HCT116 (cell line): Measurements from ENCODE around the gene FBXO46. TPM values are rescaled to one million over a fixed set of nuclear protein-coding genes. Genes with fewer than 3 reads are reported as not detected.

Experiments
- ATAC-seq: fragments of 200-7000 bp; cut with Tn5 transposase; 2 replicates; pipeline ENCODE4 v1.9.1; 2020; ENCODE audit warnings: mild to moderate bottlenecking, moderate library complexity
- BruUV-seq: library from RNA; stranded (reverse); fragments of 400-500 nt; replicated peaks from 2 replicates; lab custom pipeline; 2021; lab: Mats Ljungman, UMichigan
- CTCF ChIA-PET: fragments of 300-600 bp; sonication (Branson Sonifier 250); formaldehyde crosslinking; loops from one replicate; lab custom pipeline; 2021; ENCODE audit warnings: antibody characterized with exemption; lab: Charles Lee
- POLR2A ChIA-PET: fragments of 300-600, 350-600 bp; sonication (Branson Sonifier 250); formaldehyde crosslinking; loops from one replicate; lab custom pipeline; 2021; ENCODE audit warnings: antibody characterized with exemption; lab: Charles Lee
- RAD21 ChIA-PET, 2 experiments: fragments of 300-600 bp; sonication (Branson Sonifier 250); formaldehyde crosslinking; loops; one replicate each; lab custom pipeline; 2023; ENCODE audit warnings: low total read pairs in 2 of 2; ENCODE audit not compliant: uncharacterized antibody in 2 of 2, unreplicated experiment in 2 of 2, low non-redundant PET in 1 of 2; lab: Charles Lee
- DNase-seq: peaks from one replicate; pipeline ENCODE4 v3.0.0-alpha.2; 2010; ENCODE audit warnings: low read depth, low spot score
- H2AFZ ChIP-seq: fragments of 200-600 bp; shearing (Covaris generic), sonication (generic); 2 replicates; pipeline ENCODE4 v1.6.1; 2017; ENCODE audit warnings: low read depth, mixed run types, mixed read lengths, antibody characterized with exemption, low read length; ENCODE audit not compliant: poor library complexity, severe bottlenecking
- H3K27ac ChIP-seq: 2 replicates; pipeline ENCODE4 v1.5.1; 2012; ENCODE audit warnings: low read depth, low read length
- H3K27me3 ChIP-seq: fragments of 200-600 bp; sonication (generic); 2 replicates; pipeline ENCODE4 v1.6.1; 2016; ENCODE audit warnings: mixed run types, low read length, mixed read lengths; ENCODE audit not compliant: insufficient read depth
- H3K36me3 ChIP-seq, 2 experiments: fragments of 200-500 bp in 1 of 2; fragments of 200-600 bp in 1 of 2; sonication (Bioruptor generic) in 1 of 2; sonication (generic) in 1 of 2; 2 replicates each; pipeline versions ENCODE4 v1.5.1 to v1.6.1; 2014 to 2016; ENCODE audit warnings: low read length in 2 of 2, inconsistent platforms in 1 of 2, mixed read lengths in 1 of 2, mixed run types in 1 of 2; ENCODE audit not compliant: insufficient read depth in 2 of 2, control insufficient read depth in 1 of 2
- H3K4me1 ChIP-seq, 2 experiments: fragments of 200-600 bp in 1 of 2; sonication (generic) in 1 of 2; 2 replicates each; pipeline versions ENCODE4 v1.5.1 to v1.6.1; 2012 to 2017; ENCODE audit warnings: low read length in 2 of 2, inconsistent platforms in 1 of 2, mild to moderate bottlenecking in 1 of 2, mixed read lengths in 1 of 2, mixed run types in 1 of 2, moderate library complexity in 1 of 2; ENCODE audit not compliant: insufficient read depth in 2 of 2, control insufficient read depth in 1 of 2
- H3K4me2 ChIP-seq: fragments of 200-600 bp; sonication (generic); 2 replicates; pipeline ENCODE4 v1.6.1; 2017; ENCODE audit warnings: mixed run types, low read length, mixed read lengths
- H3K4me3 ChIP-seq, 2 experiments: fragments of 200-600 bp in 1 of 2; sonication (generic) in 1 of 2; replicated peaks in 1 of 2; 2 replicates each; pipeline ENCODE4 v1.5.1; 2011 to 2016; ENCODE audit warnings: low read length in 2 of 2, control low read depth in 1 of 2, low read depth in 1 of 2, mild to moderate bottlenecking in 1 of 2, mixed read lengths in 1 of 2, mixed run types in 1 of 2
- H3K79me2 ChIP-seq: fragments of 200-600 bp; sonication (generic); 2 replicates; pipeline ENCODE4 v1.6.1; 2017; ENCODE audit warnings: mild to moderate bottlenecking, mixed run types, low read length, moderate library complexity, mixed read lengths; ENCODE audit not compliant: insufficient read depth
- H3K9ac ChIP-seq: fragments of 200-600 bp; sonication (generic); 2 replicates; pipeline ENCODE4 v1.6.1; 2016; ENCODE audit warnings: low read length, mixed read lengths
- H3K9me2 ChIP-seq: fragments of 200-600 bp; sonication (generic), shearing (Covaris generic); 2 replicates; pipeline ENCODE4 v1.6.1; 2017; ENCODE audit warnings: mixed run types, mild to moderate bottlenecking, moderate library complexity; ENCODE audit not compliant: insufficient read depth
- H3K9me3 ChIP-seq, 2 experiments: fragments of 200-500 bp in 1 of 2; fragments of 200-600 bp in 1 of 2; sonication (Bioruptor generic) in 1 of 2; sonication (generic) in 1 of 2; 2 replicates each; pipeline ENCODE4 v1.6.1; 2014 to 2017; ENCODE audit warnings: low read length in 2 of 2, mixed read lengths in 2 of 2, inconsistent platforms in 1 of 2, low read depth in 1 of 2, mild to moderate bottlenecking in 1 of 2, mixed run types in 1 of 2, moderate library complexity in 1 of 2; ENCODE audit not compliant: control insufficient read depth in 1 of 2, insufficient read depth in 1 of 2
- H4K20me1 ChIP-seq: fragments of 200-600 bp; sonication (generic), shearing (Covaris generic); 2 replicates; pipeline ENCODE4 v1.6.1; 2017; ENCODE audit warnings: mixed run types, mild to moderate bottlenecking, moderate library complexity; ENCODE audit not compliant: insufficient read depth
- ATF3 ChIP-seq: IDR thresholded peaks from 2 replicates; pipeline ENCODE4 v1.6.1; 2012
- CBX3 ChIP-seq: IDR thresholded peaks from 2 replicates; pipeline ENCODE4 v1.6.1; 2012; ENCODE audit warnings: low read depth
- CEBPB ChIP-seq: IDR thresholded peaks from 2 replicates; pipeline ENCODE4 v1.6.1; 2012; ENCODE audit warnings: low read depth
- CTCF ChIP-seq, 3 experiments: fragments of 200-600 bp in 1 of 3; sonication (generic) in 1 of 3; IDR thresholded peaks in 2 of 3; conservative IDR thresholded peaks in 1 of 3; 2 replicates each; pipeline ENCODE4 v1.5.1; 2012 to 2017; ENCODE audit warnings: low read depth in 2 of 3, low read length in 2 of 3, antibody characterized with exemption in 1 of 3, borderline replicate concordance in 1 of 3, control low read depth in 1 of 3, mild to moderate bottlenecking in 1 of 3, mixed read lengths in 1 of 3, mixed run types in 1 of 3, moderate library complexity in 1 of 3; ENCODE audit not compliant: insufficient read depth in 1 of 3
- EGR1 ChIP-seq: IDR thresholded peaks from 2 replicates; pipeline ENCODE4 v1.6.1; 2012; ENCODE audit warnings: low read depth
- ELF1 ChIP-seq: IDR thresholded peaks from 2 replicates; pipeline ENCODE4 v1.6.1; 2012; ENCODE audit warnings: low read depth, borderline replicate concordance
- EZH2 ChIP-seq: fragments of 200-600 bp; sonication (generic); IDR thresholded peaks from 2 replicates; pipeline ENCODE4 v1.6.1; 2017; ENCODE audit warnings: antibody characterized with exemption, mixed run types
- EZH2phosphoT487 ChIP-seq: fragments of 200-600 bp; IDR thresholded peaks from 2 replicates; pipeline ENCODE4 v1.6.1; 2018; ENCODE audit warnings: antibody characterized with exemption, borderline replicate concordance
- JUND ChIP-seq: IDR thresholded peaks from 2 replicates; pipeline ENCODE4 v1.6.1; 2012
- POLR2A ChIP-seq: IDR thresholded peaks from 2 replicates; pipeline ENCODE4 v1.7.0; 2011; ENCODE audit warnings: borderline replicate concordance; ENCODE audit not compliant: insufficient read depth, insufficient read length; ENCODE audit errors: extremely low read depth
- POLR2AphosphoS5 ChIP-seq: IDR thresholded peaks from 2 replicates; pipeline ENCODE4 v1.6.1; 2011; ENCODE audit warnings: mild to moderate bottlenecking, low read depth, low read length, moderate library complexity
- SIN3A ChIP-seq: IDR thresholded peaks from 2 replicates; pipeline ENCODE4 v1.6.1; 2012; ENCODE audit warnings: low read depth
- SP1 ChIP-seq: IDR thresholded peaks from 2 replicates; pipeline ENCODE4 v1.6.1; 2012; ENCODE audit warnings: low read depth
- SRF ChIP-seq: IDR thresholded peaks from 2 replicates; pipeline ENCODE4 v1.6.1; 2012; ENCODE audit warnings: low read depth
- TCF7L2 ChIP-seq: IDR thresholded peaks from 2 replicates; pipeline ENCODE4 v1.7.0; 2011; ENCODE audit warnings: borderline replicate concordance, inconsistent platforms; ENCODE audit not compliant: insufficient read depth, insufficient read length; ENCODE audit errors: extremely low read depth
- ZBTB33 ChIP-seq: IDR thresholded peaks from 2 replicates; pipeline ENCODE4 v1.6.1; 2011; ENCODE audit warnings: mild to moderate bottlenecking, low read length, moderate library complexity; ENCODE audit not compliant: insufficient replicate concordance; ENCODE audit errors: extremely low read depth
- ZFX ChIP-seq: fragments of 450-650 bp; IDR thresholded peaks from 2 replicates; pipeline ENCODE4 v1.6.1; 2017
- intact Hi-C: fragments of 100-400 bp; cut with micrococcal nuclease; formaldehyde crosslinking; loops from 2 replicates; pipeline ENCODE4 v1.10.0; 2022
- total RNA-seq: library from RNA; stranded (reverse); gene quantifications from one replicate; pipeline ENCODE4 v1.2.1, GENCODE V29; 2021; ENCODE audit not compliant: unreplicated experiment

FBXO46 gene
- total RNA-seq, 1 experiment from 2014 or later: 31.7 TPM

DNA sequence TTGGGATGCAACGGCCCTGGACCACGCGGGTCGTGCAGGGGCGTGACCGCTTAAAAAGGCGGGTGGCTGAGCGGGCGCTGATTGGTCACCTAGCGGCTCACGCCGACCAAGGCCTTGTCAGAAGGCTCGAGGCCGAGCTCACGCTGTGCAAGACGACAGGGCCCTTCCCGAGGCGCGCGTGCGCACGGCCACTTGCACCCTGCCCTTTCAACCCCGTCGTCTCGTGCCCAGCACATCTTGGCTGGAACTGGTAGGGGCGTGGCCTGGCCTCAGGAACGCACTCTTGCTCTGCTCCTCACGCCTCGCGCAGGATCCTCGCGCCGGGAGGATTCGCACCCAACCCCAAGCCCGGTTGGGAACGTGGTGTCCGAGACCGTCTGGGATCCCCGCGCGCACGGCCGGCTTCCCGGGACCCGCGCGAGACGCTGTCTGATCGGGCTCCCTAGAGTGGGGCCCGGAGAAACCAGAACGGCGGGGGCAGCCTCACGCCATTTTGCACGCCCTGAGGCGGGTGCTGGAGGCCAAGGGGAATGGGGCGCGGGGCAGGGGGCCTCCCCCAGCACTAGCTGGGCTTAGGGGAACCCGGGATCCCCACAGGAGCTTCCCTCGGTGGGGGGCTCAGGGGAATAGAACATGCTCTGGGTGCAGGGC, 2.6 kb upstream of the FBXO46 start, which contains the start of gene MEIOSIN:
MEIOSIN (plus strand) TSS at position 280 of the 651 bp plus-strand sequence. CDS start 1,938 bp downstream, outside the sequence.
- H3K4me1 ChIP-seq: peaks cover 10 to 43% of the 10 kb centered on the region in 2 experiments
- no peak within 1 kb of the TSS for H2AFZ ChIP-seq
- H3K4me3 ChIP-seq: no peak within 1 kb of the TSS
- H3K4me2 ChIP-seq: no peak within 1 kb of the TSS
- BruUV-seq: no TSS peak
- no peaks in the 10 kb centered on the region for H3K27me3 ChIP-seq
- ChIA-PET RAD21 (no interaction called here), CTCF (interaction anchor here (0.7 kb wide), 1 partner anchor 36 kb away, joined by 3 read pairs; the partner anchor contains the start of gene SIX5), POLR2A (no interaction called here)
- H3K9me2 ChIP-seq: no peaks in the 10 kb centered on the region
- DNase-seq (no peak), ATAC-seq (no peak)
- no peaks in the 10 kb centered on the region for H3K9me3 ChIP-seq
- no peaks in the 10 kb centered on the region for H4K20me1 ChIP-seq
- no peaks in the 10 kb centered on the region for H3K36me3 ChIP-seq
- TF ChIP-seq ZFX: no peak
- no peak for TF ChIP-seq CTCF (IDR thresholded peaks at IDR 0.05 in 2 of 3, conservative IDR thresholded peaks at IDR 0.05 in 1 of 3; ENCODE audit: borderline replicate concordance in 1 of 3, insufficient read depth in 1 of 3, low read depth in 2 of 3, low read length in 2 of 3)
- TF ChIP-seq EZH2: no peak
- no peak for TF ChIP-seq EGR1
- no peak for TF ChIP-seq SIN3A
- TF ChIP-seq ELF1: no peak
- TF ChIP-seq ZBTB33: no peak
- TF ChIP-seq CBX3: no peak
- TF ChIP-seq POLR2A: no peak
- TF ChIP-seq SP1: no peak
- TF ChIP-seq TCF7L2: no peak
- TF ChIP-seq POLR2AphosphoS5: no peak
- TF ChIP-seq SRF: no peak
- TF ChIP-seq CEBPB: no peak
- TF ChIP-seq EZH2phosphoT487: no peak
- TF ChIP-seq JUND: no peak
- TF ChIP-seq ATF3: no peak
- H3K9ac ChIP-seq: no peak within 1 kb of the TSS
- intact Hi-C loops: no loop called here
- peaks cover 25% of the 10 kb centered on the region for H3K79me2 ChIP-seq
- no peak within 1 kb of the TSS for H3K27ac ChIP-seq
